ENCODE data around the gene SLC25A30.

DNA sequence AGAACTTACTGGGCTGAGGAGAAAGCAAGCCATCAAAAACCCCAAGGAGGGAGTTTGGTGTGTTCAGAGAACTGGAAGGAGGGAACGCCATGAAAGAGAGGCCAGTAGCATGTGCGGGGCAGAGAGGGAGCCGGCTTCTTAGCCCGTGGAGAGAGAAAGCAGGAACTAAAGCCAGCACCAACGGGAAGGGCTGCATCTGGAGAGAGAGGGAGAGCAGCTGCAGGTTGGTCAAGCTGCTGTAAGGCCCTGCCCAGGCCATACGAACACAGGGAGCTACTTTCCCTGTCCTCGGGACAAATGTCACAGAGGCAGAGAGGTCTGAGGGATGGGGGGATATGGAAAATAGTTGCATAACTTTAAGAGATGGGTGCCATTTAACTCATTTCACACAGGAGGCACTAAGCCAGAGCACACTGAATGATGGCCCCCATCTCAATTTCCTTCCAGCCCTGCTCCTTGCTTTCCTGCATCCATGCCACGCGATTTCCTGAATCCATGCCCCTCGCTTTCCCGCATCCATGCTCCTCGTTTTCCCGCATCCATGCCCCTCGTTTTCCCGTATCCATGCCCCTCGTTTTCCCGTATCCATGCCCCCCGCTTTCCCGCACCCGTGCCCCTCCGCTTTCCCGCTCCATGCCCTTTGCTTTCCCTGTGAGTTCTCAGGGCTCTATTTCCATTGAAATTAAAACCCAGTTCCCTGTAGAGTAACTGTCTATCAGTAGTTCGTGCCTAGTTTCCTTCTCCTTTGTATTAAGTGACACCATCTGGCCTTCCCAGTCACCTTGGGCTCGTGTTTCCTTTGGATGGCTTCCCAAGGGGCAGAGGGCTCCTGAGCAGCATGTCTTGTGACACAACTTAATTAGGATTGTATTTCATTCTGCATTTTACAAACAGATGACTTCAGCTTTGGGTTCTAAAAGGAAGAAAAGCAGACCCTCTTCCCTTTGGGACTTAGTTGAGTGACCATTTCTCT, 45.7 kb downstream of the SLC25A30 start:
- TF ChIP-seq POLR2AphosphoS5 (IDR thresholded peaks at IDR 0.05) = no peak
- TF ChIP-seq, protein P1, sequence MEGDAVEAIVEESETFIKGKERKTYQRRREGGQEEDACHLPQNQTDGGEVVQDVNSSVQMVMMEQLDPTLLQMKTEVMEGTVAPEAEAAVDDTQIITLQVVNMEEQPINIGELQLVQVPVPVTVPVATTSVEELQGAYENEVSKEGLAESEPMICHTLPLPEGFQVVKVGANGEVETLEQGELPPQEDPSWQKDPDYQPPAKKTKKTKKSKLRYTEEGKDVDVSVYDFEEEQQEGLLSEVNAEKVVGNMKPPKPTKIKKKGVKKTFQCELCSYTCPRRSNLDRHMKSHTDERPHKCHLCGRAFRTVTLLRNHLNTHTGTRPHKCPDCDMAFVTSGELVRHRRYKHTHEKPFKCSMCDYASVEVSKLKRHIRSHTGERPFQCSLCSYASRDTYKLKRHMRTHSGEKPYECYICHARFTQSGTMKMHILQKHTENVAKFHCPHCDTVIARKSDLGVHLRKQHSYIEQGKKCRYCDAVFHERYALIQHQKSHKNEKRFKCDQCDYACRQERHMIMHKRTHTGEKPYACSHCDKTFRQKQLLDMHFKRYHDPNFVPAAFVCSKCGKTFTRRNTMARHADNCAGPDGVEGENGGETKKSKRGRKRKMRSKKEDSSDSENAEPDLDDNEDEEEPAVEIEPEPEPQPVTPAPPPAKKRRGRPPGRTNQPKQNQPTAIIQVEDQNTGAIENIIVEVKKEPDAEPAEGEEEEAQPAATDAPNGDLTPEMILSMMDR (IDR thresholded peaks at IDR 0.05) = no peak
